Right ventricle myocardium superior (tissue), 1 donor: ENCODE data around the gene ZNF462. TPM values are rescaled to one million over a fixed set of nuclear protein-coding genes. Genes with fewer than 3 reads are reported as not detected.

Source experiments
- ATAC-seq: fragments of 200-7000 bp; cut with Tn5 transposase; one replicate; pipeline ENCODE4 v1.9.1; 2020; ENCODE audit warnings: mild to moderate bottlenecking; ENCODE audit not compliant: poor library complexity
- DNase-seq: peaks from one replicate; pipeline ENCODE4 v3.0.0-alpha.2; 2020
- intact Hi-C: fragments of 100-400 bp; cut with DNase I; formaldehyde crosslinking; loops from one replicate; pipeline ENCODE4 v1.11.2; 2022
- total RNA-seq: library from RNA; stranded (reverse); fragmentation: NEBNext Ultra II Directional; extraction: Animal tissue kit (Norgen Biotek cat#: 25700); gene quantifications from one replicate; pipeline ENCODE4 v1.2.1, GENCODE V29; 2021
- donor health status: DM: no; HTN: yes; CAD: no; lungs with severe emphysema.

The ZNF462 gene
- total RNA-seq, 1 donor from 2014 or later, result 21.2 TPM

GRCh38 chr9:107025260-107026035 is 162.5 kb downstream of the ZNF462 start:
- DNase-seq (no peak), ATAC-seq (no peak)
- intact Hi-C loops, result no loop called here

- ATAC-seq, result no peak
- intact Hi-C loops, result no loop called here
- no peak for DNase-seq
Observed at GRCh38 chr9:107029146-107029545, 166.2 kb downstream of the ZNF462 start.

- intact Hi-C loops, result no loop called here
- DNase-seq, result no peak
- no peak for ATAC-seq
Observed at GRCh38 chr9:107033966-107034365, 171.0 kb downstream of the ZNF462 start.

- no peak for ATAC-seq
- no peak for DNase-seq
- intact Hi-C loops, result no loop called here
Observed at GRCh38 chr9:107034831-107035230, 171.9 kb downstream of the ZNF462 start.

- DNase-seq (no peak), ATAC-seq (no peak)
- intact Hi-C loops, result no loop called here
Observed at GRCh38 chr9:107036367-107036766, 173.4 kb downstream of the ZNF462 start.

- DNase-seq (no peak), ATAC-seq (no peak)
- intact Hi-C loops, result no loop called here
Observed at GRCh38 chr9:107039542-107039941, 176.6 kb downstream of the ZNF462 start.

- intact Hi-C loops, result no loop called here
- ATAC-seq (no peak), DNase-seq (no peak)
Observed at GRCh38 chr9:107042606-107043005, 179.6 kb downstream of the ZNF462 start.

- DNase-seq (no peak), ATAC-seq (peak; percentile 73)
- intact Hi-C loops, result no loop called here
Observed at GRCh38 chr9:107043886-107044285, 180.9 kb downstream of the ZNF462 start.

GRCh38 chr9:107044872-107045271 is 181.9 kb downstream of the ZNF462 start:
- no peak for ATAC-seq
- no peak for DNase-seq
- intact Hi-C loops, result no loop called here

GRCh38 chr9:107046692-107047091 is 183.7 kb downstream of the ZNF462 start:
- intact Hi-C loops, result no loop called here
- ATAC-seq (no peak), DNase-seq (no peak)

GRCh38 chr9:107049046-107049802 is 186.3 kb downstream of the ZNF462 start:
- DNase-seq (no peak), ATAC-seq (no peak)
- intact Hi-C loops, result no loop called here

- no peak for ATAC-seq
- intact Hi-C loops, result no loop called here
- DNase-seq, result no peak
Observed at GRCh38 chr9:107049803-107050184, 186.8 kb downstream of the ZNF462 start.

- intact Hi-C loops, result no loop called here
- DNase-seq, result no peak
- ATAC-seq, result no peak
Observed at GRCh38 chr9:107051392-107051791, 188.4 kb downstream of the ZNF462 start.

- ATAC-seq (no peak), DNase-seq (no peak)
- intact Hi-C loops, result no loop called here
Observed at GRCh38 chr9:107054146-107054545, 191.2 kb downstream of the ZNF462 start.

- ATAC-seq, result no peak
- DNase-seq, result no peak
- intact Hi-C loops, result no loop called here
Observed at GRCh38 chr9:107059220-107059619, 196.3 kb downstream of the ZNF462 start.

GRCh38 chr9:107060062-107060461 is 197.1 kb downstream of the ZNF462 start:
- DNase-seq (no peak), ATAC-seq (peak; percentile 34)
- intact Hi-C loops, result no loop called here
